GM21723 (cell line): ENCODE data around the gene SCN3A.

Source experiments
- ATAC-seq: cut with Tn5 transposase; IDR thresholded peaks from one replicate; pipeline ENCODE4 v1.9.1; 2021; ENCODE audit warnings: mild to moderate bottlenecking, moderate library complexity; ENCODE audit not compliant: unreplicated experiment

The SCN3A gene

DNA sequence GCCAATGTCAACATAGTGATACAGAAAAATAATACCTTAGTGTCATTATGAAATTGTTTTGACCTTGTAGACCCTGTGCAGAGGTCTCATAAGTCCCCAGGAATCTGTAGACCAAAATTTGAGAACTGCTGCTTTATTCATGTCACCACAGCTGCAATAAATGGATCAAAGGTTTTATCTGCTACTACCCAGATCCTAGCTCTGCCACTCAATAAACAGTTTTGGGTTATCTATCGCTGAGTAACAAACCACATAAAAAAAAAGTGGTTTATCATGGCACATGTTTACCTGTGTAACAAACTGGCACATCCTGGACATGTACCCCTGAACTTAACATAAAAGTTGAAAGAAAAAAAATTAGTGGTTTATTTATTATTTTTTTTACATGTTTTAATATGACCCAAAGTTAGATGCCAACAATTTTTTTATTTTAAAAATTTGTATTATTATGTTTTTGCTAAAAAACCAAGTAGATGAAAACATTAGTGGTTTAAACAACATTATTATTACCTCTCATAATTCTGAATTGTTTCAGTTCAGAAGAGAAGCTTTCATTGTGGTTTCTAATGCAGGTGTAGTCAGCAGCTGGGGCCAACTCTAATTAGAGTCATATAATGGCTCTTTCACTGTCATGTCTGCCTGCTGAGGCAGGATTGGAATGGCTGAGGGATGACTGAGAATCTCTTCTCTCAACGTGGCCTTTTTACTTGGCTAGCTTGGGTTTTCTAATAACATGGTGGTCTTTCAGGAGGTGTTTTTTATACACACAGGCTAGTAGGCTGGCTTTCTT lies 145.2 kb downstream of the SCN3A start:
- no peak for ATAC-seq

GRCh38 chr2:165057931-165058330 lies 145.9 kb downstream of the SCN3A start:
- ATAC-seq, result no peak

GRCh38 chr2:165057308-165057707 lies 146.5 kb downstream of the SCN3A start:
- ATAC-seq, result no peak

DNA sequence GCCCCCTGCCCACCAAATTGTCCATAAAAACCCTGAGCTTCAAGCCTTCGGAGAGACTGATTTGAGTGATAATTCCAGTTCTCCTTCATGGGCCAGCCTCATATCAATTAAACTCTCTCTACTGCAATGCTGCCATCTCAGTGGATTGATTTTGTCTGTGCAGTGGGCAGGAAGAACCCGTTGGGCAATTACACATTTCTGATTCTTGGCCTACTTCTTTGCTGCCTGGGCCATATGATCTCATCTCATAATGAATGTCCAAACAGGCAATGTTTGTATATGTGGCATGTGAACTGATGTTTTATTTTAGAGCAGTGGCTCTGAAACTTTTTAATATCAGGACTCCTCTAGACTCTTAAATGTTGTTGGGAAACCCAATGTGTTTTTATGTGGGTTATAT lies 147.3 kb downstream of the SCN3A start:
- ATAC-seq, result no peak

- ATAC-seq, result no peak
Measured at GRCh38 chr2:165055082-165055851, 148.6 kb downstream of the SCN3A start.

DNA sequence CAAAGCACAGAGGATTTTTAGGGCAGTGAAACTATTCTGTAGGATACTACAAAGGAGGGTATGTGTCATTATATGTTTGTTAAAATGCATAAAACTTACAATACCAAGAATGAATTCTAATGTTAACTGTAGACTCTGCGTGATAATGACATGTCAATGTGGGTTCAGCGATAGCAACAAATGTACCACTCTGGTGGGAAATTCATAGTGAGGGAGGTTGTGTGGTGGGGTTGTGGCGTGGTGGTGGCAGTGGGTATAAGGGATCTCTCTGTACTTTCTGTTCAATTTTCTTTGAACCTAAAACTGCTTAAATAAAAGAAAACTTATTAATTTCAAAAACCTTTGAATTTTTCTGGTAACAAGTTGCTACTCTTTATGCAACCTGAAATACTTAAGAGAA lies 149.2 kb downstream of the SCN3A start:
- no peak for ATAC-seq

- no peak for ATAC-seq
Measured at GRCh38 chr2:165044505-165045303, 159.1 kb downstream of the SCN3A start.
